ENCODE measurements around the gene CELF2. TPM values are rescaled to one million over a fixed set of nuclear protein-coding genes. Genes with fewer than 3 reads are reported as not detected.
"Not testable (repeated sequence)": the region's sequence is repeated elsewhere in the genome, so short reads cannot be mapped to it uniquely, and the experiment has no call there.

CELF2 gene
- polyA plus RNA-seq, 3 donors, result 11.2 to 11.8 (median 11.5) TPM

DNA sequence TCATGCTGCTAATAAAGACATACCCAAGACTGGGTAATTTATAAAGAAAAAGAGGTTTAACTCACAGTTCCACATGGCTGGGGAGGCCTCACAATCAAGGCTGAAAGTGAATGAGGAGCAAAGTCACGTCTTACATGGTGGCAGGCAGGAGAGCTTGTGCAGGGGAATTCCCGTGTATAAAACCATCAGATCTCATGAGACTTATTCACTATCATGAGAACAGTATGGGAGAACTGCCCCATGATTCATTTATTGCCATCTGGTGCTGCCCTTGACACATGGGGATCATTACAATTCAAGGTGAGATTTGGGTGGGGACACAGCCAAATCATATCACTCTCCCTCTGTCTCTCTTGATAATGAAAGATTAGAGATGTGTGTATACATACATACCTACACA is 106.2 kb downstream of the CELF2 start:
- DNase-seq, result not testable (repeated sequence)

DNA sequence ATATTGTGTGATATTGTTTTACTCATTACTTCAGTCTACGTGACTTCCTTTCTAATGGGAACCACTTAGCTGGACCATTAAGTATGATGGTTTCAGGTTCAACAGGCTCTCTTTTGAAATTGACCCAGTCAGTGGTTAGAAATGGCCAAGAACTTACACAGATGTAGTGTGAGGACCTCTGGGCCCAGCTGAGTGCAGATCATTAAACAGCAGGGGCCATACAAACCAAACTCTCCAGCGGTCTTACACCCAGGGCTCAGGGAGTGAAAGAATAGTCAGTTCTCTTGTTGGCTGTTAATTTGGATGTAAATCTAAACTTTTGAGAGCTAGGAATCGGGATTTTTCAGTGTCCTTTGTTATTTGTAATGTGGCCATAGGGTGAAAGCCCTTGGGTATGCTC is 107.3 kb downstream of the CELF2 start:
- DNase-seq, result no peak

DNA sequence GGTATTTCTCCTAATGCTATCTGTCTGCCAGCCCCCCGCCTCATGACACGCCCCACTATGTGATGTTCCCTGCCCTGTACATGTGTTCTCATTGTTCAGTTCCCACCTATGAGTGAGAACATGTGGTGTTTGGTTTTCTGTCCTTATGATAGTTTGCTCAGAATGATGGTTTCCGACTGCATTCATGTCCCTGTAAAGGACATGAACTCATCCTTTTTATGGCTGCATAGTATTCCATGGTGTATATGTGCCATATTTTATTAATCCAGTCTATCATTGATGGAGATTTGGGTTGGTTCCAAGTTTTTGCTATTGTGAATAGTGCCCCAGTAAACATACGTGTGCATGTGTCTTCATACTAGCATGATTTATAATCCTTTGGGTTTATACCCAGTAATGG is 109.3 kb downstream of the CELF2 start:
- not testable (repeated sequence) for DNase-seq

DNA sequence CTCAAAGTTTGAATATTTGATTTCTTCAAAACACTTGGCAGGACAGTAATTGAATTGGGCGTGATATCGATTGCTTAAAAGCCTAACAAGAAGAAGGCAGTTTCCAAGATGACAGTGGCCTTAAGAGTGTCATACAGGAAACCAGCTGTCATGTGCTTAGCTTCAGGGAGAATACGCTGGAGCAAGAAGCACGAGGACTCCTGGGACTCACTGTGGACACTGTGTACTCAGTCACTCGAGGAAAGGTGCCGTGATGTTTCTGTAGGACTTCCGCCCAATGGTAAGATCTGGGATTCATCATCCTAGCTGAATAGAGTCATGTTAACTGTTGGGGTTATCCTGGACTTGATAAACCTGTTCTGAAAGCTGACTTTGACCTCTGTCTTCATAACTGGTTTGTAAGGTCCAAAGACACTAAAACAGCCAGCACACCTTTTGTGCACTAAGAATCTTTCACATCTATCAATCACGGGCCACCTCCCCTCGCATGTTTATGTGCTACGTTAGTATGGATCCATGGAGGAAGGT is 113.5 kb downstream of the CELF2 start:
- no peak for DNase-seq

DNA sequence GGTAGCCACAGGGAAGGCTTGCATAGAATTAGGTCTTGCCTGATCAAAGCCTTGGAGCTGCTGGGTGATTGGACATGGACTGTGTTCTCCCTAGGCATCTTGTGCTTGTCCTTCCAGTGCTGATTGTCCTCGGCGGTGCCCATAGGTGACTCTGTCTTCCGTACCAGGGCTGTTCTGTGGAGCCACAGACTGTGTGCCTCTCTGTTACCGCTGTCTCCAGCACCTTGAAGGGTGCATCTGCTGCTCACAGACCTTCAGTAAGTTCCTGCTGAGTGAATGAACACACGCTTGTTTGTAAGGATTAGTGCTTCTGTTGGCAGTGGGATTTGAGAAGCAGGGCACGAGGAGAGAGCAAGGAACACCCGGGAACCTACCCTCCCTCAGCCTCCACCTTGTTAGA is 116.7 kb downstream of the CELF2 start:
- no peak for DNase-seq

DNA sequence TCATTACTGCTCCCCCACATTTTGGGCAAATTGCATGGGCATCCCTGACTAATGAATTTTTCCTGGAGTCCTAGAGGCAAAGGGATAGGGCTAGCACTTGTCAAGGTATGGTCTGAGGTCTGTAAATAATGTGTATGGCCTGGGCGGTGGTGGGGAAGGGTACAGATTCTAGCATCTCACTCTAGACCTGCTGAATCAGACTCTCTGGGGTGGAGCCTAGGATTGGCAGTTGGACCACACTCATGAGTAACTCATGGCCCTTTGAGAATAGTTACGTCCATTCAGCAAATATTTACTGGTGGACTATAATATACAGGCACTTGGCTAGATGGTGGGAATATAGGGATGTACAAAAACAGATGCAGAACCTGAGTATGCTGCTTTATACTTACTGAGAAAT is 118.0 kb downstream of the CELF2 start:
- no peak for DNase-seq

DNA sequence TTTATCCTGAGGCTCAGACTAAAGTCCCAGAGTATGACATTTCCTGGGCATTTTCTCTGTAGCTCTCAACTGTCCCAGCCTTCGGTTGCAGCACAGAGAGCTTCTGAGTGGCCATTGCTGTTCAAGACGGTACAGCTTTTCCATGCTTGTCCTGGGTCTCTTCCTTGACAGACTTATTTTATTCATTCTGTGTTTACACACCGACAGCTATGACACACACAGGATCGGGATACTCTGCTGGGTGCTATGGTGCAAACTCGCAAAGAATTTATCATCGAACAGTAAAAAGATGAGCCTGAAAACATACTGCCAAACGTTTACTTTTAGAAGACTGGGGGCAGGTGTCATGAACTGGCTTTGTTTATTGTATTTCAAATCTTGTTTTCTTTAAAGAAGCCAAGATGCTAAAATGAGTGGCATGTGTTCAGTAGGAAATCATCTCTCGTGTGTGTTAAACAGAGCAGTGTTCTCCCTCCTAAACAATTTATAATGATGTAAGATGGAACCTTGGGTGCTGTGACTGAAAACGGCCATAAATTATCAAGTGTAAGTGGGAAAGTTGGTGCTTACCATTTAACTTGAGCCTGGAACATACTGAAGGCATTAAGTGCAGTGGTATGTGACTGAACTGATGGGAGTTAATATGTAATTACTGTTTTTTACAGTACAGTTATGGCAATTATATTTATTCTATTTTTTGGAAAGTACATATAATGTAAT is 120.8 kb downstream of the CELF2 start:
- no peak for DNase-seq

DNA sequence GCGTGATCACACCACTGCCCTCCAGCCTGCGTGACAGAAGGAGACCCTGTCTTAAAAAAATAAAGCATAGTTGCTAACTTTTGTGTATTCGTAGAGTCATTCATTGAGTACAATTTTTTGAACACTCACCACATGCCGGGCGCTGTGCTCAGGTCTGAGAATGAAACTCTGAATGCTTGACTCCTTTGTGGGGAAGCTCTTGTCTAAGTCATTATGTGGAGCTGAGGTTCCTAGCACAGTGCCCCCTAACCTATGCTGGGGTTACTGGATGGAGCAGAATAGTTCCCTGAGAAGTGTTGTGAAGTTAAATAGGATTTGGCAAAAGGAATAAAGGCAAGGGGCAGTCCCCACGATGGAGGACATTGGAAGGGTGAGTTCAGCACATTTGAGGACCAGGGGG is 123.3 kb downstream of the CELF2 start:
- DNase-seq, result no peak

DNA sequence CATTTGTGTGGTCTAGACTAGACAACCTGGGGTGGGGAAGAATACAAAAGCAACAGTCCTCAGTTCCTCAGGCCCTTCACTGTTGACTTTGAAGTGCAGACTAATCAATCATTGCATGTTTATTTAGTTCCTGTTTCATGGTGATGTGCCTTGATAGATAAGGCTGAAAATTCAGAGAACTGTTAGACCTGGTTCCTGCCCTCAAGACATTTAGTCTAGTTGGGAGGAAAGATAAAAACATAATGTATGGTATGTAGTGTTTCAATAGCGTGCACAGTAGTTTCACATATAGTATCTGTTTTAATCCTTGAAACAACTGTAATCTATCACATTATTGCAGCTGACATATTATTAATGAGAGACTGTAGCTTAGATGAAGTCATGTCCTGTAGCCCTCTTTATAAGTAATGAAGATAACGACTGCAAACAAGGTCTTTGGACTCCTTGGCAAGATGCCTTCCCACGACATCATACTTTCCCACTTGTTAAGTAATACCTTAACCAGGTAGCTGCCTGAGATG is 124.0 kb downstream of the CELF2 start:
- DNase-seq, result no peak

DNA sequence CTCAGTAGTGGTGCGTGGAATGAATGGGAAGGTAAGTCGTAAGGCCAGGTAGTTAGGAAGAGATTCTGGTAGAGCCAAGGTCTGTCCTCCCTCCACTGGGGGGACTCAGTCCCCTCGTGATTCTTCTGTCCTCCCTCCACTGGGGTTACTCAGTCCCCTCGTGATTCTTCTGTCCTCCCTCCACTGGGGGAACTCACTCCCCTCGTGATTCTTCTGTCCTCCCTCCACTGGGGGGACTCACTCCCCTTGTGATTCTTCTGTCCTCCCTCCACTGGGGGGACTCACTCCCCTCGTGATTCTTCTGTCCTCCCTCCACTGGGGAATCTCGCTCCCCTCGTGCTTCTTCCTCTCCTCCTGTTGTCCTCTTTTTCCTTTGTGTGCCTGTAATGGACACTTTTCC is 125.1 kb downstream of the CELF2 start:
- no peak for DNase-seq

DNA sequence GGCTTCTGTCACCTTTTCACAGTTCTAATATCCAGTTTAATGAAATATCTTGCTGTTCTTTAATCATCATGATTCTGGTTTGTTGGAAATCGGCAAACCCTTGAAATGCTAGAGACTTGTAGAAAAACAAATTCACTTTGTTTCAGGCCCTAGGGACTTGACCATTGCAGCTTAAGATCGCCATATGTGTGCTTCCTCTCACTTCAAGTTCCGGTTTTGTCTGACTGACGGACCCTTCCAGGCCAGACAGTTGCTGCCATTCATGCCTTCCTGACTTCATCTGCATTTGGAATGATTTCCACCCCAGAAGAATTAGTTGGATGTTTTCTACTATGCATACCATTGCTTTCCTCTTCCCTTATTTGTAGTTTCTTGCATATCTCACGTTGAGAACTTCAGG is 125.6 kb downstream of the CELF2 start:
- no peak for DNase-seq

DNA sequence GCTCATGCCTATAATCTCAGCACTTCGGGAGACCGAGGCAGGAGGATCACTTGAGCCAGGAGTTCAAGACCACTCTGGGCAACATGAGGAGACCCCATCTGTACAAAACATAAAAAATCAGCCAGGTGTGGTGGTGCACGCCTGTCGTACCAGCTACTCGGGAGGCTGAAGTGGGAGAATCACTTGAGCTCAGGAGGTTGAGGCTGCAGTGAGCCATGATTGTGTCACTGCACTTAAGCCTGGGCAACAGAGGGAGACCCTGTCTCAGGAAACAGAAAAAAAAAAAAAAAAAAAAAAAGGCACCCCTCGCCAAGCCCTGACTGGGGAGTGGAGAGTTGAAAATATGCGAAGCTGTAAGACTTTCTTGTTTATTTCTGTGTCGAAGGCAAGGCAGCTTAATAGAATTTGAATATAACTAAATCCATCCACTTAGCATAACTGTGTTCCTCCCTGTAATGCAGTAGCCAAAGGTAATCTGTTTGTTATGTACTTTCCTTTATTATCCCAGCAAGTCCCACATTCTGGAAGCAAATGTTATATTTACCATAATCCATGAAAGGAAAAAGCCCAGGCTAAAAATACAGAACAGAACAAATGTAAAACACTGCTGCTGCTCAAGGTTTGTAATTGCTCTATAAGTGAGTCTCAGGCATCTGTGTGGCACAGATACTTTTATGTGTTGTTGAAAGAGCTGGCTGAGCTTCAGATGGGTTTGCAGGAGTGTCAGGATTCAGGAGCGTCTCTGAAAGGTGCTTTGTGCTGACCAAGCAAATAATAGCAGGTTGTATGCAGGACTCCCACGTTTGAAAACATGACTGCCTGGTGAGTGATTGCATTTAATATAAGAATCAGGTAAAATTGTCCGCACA is 127.2 kb downstream of the CELF2 start:
- DNase-seq, result no peak

DNA sequence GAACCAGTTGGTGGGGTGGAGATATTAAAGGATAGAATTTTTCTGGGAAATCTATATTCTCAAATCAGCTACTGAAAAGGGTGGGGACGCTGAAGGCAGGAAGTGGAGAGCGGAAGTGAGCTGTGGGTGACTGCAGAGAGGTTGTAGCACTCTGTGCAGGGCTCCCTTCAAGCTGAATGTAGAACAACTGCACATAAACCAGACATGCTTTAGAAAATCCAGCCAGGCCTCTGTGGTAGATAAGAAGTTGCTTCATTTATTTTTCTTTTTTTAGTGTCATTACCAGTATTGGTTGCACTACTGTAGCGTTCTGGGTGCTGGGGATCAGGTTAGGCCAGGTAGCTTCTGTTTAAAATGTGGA is 127.8 kb downstream of the CELF2 start:
- DNase-seq, result no peak

DNA sequence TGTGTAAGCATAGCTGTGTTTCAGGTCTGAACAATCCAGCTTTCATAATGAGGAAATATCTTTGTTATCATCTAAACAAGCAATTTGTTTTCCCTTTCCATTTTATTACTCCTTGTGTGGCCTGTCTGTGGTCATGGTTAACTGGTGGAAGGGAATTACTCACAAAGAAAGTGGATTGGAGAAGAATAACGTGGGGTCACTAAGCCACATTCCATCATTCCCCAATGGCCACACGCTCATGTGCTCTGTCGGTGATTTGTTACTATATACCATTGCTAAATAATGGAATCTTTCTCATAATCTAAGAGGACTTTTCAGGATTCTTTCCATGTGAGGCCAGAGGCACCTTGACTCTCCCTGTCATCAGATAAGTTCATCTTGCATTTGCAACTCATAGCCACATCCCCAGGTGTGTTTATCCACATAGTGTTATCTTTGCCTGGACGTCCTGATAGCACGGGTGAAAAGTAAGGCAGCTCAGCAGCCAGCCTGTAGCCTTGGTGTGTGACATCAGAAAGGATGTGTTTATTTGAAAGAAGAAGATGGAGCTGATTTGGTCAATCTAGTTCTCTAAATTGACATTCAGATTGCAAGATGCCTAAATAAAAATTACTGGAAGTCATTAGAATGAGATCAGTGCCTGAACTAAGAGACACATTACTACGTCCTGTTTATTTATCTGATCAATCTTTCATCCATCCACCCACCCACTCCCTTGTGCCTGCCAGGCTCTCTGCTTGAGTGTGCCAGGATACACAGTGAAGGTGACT is 128.9 kb downstream of the CELF2 start:
- no peak for DNase-seq

DNA sequence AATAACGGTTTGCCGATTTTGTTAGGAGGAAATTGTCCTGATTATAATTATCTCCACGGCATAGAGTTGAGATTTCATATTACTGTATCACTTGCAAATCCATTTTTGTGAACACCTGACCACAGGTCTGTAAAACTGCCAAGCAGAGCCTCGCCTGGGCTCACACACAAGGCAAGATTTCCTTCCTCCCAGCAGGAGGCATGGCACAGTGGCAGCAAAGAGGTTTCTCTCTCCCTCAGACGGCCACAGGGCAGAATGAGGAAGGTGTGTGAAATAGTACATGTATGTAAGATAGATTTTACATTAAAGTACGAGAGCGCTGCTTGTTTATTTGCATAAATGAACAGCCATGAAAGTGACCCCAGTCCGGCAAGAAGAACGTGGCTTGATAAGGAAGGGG is 130.1 kb downstream of the CELF2 start:
- no peak for DNase-seq

DNA sequence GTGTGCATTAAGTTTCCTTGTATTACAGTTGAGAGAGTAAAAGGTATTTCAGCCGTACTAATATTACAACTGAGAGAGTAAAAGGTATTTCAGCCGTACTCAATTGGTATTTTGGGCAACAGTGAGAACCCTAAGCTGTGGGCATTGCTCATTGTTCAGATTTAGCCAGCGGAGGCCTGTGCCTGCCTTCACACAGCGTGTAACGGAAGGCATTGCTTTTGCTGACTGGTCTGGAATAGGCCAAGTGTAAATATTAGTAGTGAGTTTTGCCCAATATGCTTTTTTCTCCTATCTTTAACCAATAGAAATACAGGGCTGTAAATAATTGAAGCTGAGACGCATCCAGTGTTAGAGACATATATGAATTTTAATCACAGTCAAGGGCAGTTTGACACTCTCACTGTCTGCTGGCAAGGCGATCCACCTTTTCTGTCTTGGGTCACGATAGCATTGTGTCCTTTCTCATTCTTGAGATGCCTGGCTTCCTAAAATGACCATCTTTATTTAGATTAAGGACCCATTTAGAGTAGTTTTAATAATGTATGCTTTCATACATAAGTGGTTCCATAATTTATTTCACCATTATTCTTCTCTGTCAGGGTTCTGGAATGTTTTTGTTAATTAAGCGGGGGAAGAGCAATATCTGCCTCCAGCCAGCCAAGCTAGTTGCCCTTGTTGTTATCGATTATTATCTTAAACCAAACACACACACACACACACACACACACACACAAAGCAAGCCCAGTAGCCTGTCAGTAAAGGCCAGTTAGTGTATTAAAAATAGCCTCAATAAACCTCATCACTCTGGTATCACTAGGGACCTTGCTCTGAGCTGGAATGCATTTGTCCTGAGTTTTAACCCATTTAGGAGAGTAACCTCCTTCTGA is 130.7 kb downstream of the CELF2 start:
- DNase-seq, result no peak

DNA sequence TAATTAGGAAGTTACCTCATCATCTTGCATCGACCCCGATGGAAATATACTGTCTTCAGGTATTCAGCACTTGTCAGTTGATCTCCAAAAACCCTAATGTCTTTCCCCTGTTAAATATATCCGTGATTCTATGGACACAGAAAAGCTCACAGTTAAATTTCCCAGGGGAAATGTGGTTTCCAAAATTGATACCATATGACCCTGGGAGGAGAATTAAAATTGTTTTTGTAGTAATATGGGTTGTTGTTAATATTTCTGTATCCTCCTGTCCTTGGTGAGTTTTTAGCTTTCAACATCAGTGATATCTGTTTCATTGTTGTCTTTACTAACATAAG is 132.1 kb downstream of the CELF2 start:
- no peak for DNase-seq

DNA sequence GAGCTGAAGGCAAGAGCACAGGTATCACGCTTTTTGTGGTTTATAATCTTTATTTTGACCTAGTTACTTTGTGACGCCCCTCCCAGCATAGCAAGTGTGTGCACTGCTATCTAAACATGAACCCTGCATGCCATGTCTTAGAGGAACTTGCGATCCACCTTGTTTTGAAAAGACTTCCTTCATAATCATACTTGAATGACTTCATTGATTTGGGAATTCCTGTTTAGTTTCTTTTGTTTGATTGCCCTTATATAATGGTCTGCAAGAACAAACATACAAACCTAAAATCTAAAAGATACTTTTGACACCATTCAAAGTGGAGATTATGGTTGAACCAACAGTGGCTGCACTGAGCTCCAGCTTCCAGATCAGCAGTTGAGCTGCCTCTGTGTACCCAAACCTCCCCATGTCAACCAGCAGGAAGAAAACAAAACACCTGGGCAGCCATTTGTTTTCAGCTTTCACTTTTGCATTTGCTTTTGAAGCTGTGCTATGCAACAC is 132.6 kb downstream of the CELF2 start:
- no peak for DNase-seq

DNA sequence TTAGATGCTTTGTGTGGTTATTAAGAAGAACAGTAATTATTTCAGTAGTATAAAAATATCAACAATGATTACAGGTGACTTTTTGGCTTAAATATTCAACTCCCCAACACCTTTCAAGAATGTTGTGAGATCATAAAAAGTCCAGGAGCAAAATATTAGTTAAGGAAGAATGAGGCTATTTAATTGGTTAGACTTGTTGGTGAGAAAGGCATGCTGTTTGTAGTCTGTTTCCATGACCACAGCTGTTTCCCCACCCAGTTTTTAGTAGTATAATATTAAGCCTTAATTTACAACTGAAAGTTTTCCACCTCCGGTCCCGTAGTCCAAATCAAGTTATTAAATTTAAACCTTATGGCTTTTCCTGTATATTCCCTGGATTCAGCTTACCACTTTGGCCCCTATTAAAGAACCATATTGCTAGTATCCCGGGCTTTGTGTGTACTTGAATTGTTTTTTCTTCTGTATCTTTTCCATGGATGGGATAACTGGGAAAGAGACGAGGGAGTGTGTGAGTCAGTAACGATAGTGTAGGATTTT is 133.3 kb downstream of the CELF2 start:
- DNase-seq, result no peak

DNA sequence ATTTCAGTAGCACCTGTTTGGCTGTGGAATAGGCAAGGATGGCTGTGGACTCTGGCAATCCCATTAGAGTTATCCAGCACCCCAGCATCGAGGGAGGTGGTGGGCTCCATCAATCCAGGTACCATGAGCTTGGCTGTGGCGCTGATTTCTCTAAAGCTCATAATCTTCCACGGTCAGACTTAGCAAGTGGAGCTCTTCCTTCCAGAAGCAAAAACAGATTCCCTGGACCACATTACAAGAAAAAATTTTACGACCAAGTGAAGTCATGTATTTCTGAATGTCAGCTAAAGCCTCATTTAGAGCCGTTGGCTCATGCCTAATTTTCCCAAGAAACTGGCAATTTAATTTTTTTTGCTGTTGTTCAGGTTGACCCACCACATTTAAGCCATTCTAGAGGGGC is 135.1 kb downstream of the CELF2 start:
- no peak for DNase-seq

DNA sequence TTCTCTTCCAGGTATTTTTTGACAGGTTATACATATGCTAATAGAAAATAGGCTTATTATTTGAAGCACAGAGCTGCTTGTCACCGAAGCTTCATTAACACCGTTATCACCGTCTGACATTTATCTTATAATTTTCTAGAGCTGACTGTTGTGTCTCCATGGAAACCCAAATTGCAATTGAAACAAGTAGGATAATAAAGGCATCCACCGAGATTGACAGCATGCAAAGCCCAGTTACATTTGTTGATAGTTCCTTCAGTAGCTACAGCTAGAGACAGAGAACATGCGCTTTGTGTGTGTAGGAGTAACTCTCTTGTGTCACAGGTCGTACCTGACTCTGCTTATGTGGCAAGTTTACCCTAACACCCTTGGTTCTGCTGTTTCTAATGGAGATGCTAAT is 135.6 kb downstream of the CELF2 start:
- DNase-seq, result no peak
